ENCODE measurements around the gene LIMS1.

DNA sequence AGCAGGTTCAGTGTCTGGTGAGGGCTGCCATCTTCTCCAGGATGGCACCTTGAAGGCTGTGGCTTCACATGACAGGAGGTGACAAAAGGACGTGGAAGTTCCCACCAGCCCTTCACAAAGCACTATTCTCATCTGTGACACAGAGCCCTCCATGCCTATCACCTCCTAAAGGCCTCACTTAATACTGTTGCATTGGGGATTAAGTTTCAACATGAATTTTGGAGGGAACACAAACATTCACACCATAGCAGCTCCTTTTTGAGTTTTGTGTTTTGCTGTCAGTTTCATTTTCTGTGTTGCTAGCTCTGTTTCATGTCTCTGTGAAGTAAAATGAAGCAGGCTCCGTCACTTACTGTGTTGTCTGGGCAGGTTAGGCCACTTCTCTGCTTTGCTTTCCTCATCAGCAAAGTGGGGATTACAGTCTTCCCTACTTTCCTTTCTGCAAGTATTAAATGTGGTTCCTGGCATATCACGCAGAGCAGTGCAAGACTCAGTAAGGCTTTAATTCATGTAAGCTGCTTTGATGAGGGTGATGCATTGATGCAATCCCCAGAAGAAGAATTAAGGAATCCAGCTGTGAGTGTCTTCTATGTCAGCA, 31.6 kb downstream of the LIMS1 start:
- TF ChIP-seq POLR2AphosphoS5 (IDR thresholded peaks at IDR 0.05; ENCODE audit: insufficient read depth, low read depth, low read length): no peak
- TF ChIP-seq MYC (IDR thresholded peaks at IDR 0.05; ENCODE audit: low read depth, low read length): no peak
- no peak for TF ChIP-seq EZH2 (IDR thresholded peaks at IDR 0.05; ENCODE audit: borderline replicate concordance, low read depth, low read length, severe bottlenecking)
- TF ChIP-seq, protein P1, sequence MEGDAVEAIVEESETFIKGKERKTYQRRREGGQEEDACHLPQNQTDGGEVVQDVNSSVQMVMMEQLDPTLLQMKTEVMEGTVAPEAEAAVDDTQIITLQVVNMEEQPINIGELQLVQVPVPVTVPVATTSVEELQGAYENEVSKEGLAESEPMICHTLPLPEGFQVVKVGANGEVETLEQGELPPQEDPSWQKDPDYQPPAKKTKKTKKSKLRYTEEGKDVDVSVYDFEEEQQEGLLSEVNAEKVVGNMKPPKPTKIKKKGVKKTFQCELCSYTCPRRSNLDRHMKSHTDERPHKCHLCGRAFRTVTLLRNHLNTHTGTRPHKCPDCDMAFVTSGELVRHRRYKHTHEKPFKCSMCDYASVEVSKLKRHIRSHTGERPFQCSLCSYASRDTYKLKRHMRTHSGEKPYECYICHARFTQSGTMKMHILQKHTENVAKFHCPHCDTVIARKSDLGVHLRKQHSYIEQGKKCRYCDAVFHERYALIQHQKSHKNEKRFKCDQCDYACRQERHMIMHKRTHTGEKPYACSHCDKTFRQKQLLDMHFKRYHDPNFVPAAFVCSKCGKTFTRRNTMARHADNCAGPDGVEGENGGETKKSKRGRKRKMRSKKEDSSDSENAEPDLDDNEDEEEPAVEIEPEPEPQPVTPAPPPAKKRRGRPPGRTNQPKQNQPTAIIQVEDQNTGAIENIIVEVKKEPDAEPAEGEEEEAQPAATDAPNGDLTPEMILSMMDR (IDR thresholded peaks at IDR 0.05; ENCODE audit: extremely low read depth in 1 of 2, insufficient read depth in 1 of 2, low read depth in 1 of 2, low read length in 2 of 2): no peak
- no peak for TF ChIP-seq POLR2A (IDR thresholded peaks at IDR 0.05; ENCODE audit: low read depth, low read length)
- TF ChIP-seq GATA2 (IDR thresholded peaks at IDR 0.05; ENCODE audit: insufficient read depth, insufficient read length, low read depth, low read length): no peak
- TF ChIP-seq, protein P2, sequence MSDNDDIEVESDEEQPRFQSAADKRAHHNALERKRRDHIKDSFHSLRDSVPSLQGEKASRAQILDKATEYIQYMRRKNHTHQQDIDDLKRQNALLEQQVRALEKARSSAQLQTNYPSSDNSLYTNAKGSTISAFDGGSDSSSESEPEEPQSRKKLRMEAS (IDR thresholded peaks at IDR 0.05; ENCODE audit: insufficient read depth, insufficient read length): no peak
- TF ChIP-seq FOS (IDR thresholded peaks at IDR 0.05; ENCODE audit: borderline replicate concordance, insufficient read depth, low read length): no peak

Measured in endothelial cell of umbilical vein (primary cell).